ENCODE measurements around the gene HCST.

HCST gene

GRCh38 chr19:35928507-35928906, 26.2 kb downstream of the HCST start:
- peak in 1 of 2 donors; percentile 54 for DNase-seq (ENCODE audit: low spot score in 2 of 2)
- peak; percentile 45 for ATAC-seq (ENCODE audit: low read depth)
- Mint-ChIP-seq H3K4me1 (peaks cover 28% of the 10 kb centered on the region), H3K27me3 (no peaks in the 10 kb centered on the region), H3K36me3 (no peaks in the 10 kb centered on the region), H3K27ac (peak overlapping the region; percentile 85), H3K9me3 (peaks cover 4% of the 10 kb centered on the region), H3K4me3 (peak overlapping the region; percentile 9)

GRCh38 chr19:35929876-35930275, 27.5 kb downstream of the HCST start:
- Mint-ChIP-seq H3K9me3 (peaks cover 4% of the 10 kb centered on the region), H3K4me1 (peaks cover 28% of the 10 kb centered on the region), H3K27ac (peak overlapping the region; percentile 86), H3K36me3 (no peaks in the 10 kb centered on the region), H3K27me3 (no peaks in the 10 kb centered on the region), H3K4me3 (peak overlapping the region; percentile 61)
- ATAC-seq (ENCODE audit: low read depth) (no peak), DNase-seq (ENCODE audit: low spot score in 2 of 2) (no peak)

GRCh38 chr19:35931161-35931873, 29.0 kb downstream of the HCST start:
- no peaks in the 10 kb centered on the region for H3K36me3 Mint-ChIP-seq
- H3K9me3 Mint-ChIP-seq = peaks cover 4% of the 10 kb centered on the region
- peaks cover 4% of the 10 kb centered on the region for H3K27me3 Mint-ChIP-seq
- H3K4me1 Mint-ChIP-seq = peaks cover 32% of the 10 kb centered on the region
- peak; percentile 84 for ATAC-seq (ENCODE audit: low read depth)
- H3K4me3 Mint-ChIP-seq = peak overlapping the region; percentile 75
- peak; percentile 94 to 99 for DNase-seq (ENCODE audit: low spot score in 2 of 2)
- H3K27ac Mint-ChIP-seq = peak overlapping the region; percentile 88

- DNase-seq (ENCODE audit: low spot score in 2 of 2) (no peak), ATAC-seq (ENCODE audit: low read depth) (peak; percentile 0)
- Mint-ChIP-seq H3K4me1 (peaks cover 29% of the 10 kb centered on the region), H3K9me3 (peaks cover 4% of the 10 kb centered on the region), H3K36me3 (no peaks in the 10 kb centered on the region), H3K27ac (peak overlapping the region; percentile 88), H3K27me3 (peaks cover 4% of the 10 kb centered on the region), H3K4me3 (peak overlapping the region; percentile 75)
Observed at GRCh38 chr19:35931874-35932202, 29.5 kb downstream of the HCST start.

- no peak overlapping the region for H3K4me3 Mint-ChIP-seq
- H3K9me3 Mint-ChIP-seq = peaks cover 4% of the 10 kb centered on the region
- peaks cover 25% of the 10 kb centered on the region for H3K4me1 Mint-ChIP-seq
- ATAC-seq (ENCODE audit: low read depth) (no peak), DNase-seq (ENCODE audit: low spot score in 2 of 2) (no peak)
- H3K36me3 Mint-ChIP-seq = no peaks in the 10 kb centered on the region
- peaks cover 4% of the 10 kb centered on the region for H3K27me3 Mint-ChIP-seq
- peak overlapping the region; percentile 88 for H3K27ac Mint-ChIP-seq
Observed at GRCh38 chr19:35932291-35932936, 30.1 kb downstream of the HCST start.

GRCh38 chr19:35935911-35936737, 33.8 kb downstream of the HCST start, which contains the start of gene LRFN3:
Gene LRFN3, plus strand, starts transcription at chr19:35936374. Its CDS starts 3,052 bp downstream, at chr19:35939426.
- H3K27ac Mint-ChIP-seq = no peak within 1 kb of the TSS
- no peaks in the 10 kb centered on the region for H3K9me3 Mint-ChIP-seq
- H3K4me1 Mint-ChIP-seq = peaks cover 25% of the 10 kb centered on the region
- DNase-seq (ENCODE audit: low spot score in 2 of 2) = peak in 1 of 2 donors; percentile 24
- H3K4me3 Mint-ChIP-seq = peak within 1 kb of the TSS; percentile 87
- peaks cover 4% of the 10 kb centered on the region for H3K36me3 Mint-ChIP-seq
- H3K27me3 Mint-ChIP-seq = peaks cover 16% of the 10 kb centered on the region
- ATAC-seq (ENCODE audit: low read depth) = no peak

- H3K27me3 Mint-ChIP-seq = peaks cover 16% of the 10 kb centered on the region
- H3K4me1 Mint-ChIP-seq = peaks cover 22% of the 10 kb centered on the region
- H3K27ac Mint-ChIP-seq = no peak overlapping the region
- no peak for ATAC-seq (ENCODE audit: low read depth)
- H3K9me3 Mint-ChIP-seq = no peaks in the 10 kb centered on the region
- peak overlapping the region; percentile 72 for H3K4me3 Mint-ChIP-seq
- no peak for DNase-seq (ENCODE audit: low spot score in 2 of 2)
- peaks cover 6% of the 10 kb centered on the region for H3K36me3 Mint-ChIP-seq
Observed at GRCh38 chr19:35936738-35937268, 34.5 kb downstream of the HCST start.

- peak overlapping the region; percentile 43 for H3K27ac Mint-ChIP-seq
- DNase-seq (ENCODE audit: low spot score in 2 of 2) (no peak), ATAC-seq (ENCODE audit: low read depth) (peak; percentile 32)
- peaks cover 6% of the 10 kb centered on the region for H3K36me3 Mint-ChIP-seq
- peak overlapping the region; percentile 70 for H3K4me3 Mint-ChIP-seq
- H3K27me3 Mint-ChIP-seq = peaks cover 16% of the 10 kb centered on the region
- H3K4me1 Mint-ChIP-seq = peaks cover 19% of the 10 kb centered on the region
- no peaks in the 10 kb centered on the region for H3K9me3 Mint-ChIP-seq
Observed at GRCh38 chr19:35937345-35938281, 35.3 kb downstream of the HCST start.

- Mint-ChIP-seq H3K9me3 (no peaks in the 10 kb centered on the region), H3K4me1 (peaks cover 19% of the 10 kb centered on the region), H3K4me3 (peak overlapping the region; percentile 70), H3K36me3 (peaks cover 10% of the 10 kb centered on the region), H3K27ac (peak overlapping the region; percentile 43), H3K27me3 (peaks cover 16% of the 10 kb centered on the region)
- DNase-seq (ENCODE audit: low spot score in 2 of 2) (no peak), ATAC-seq (ENCODE audit: low read depth) (no peak)
Observed at GRCh38 chr19:35938282-35939224, 36.2 kb downstream of the HCST start.

GRCh38 chr19:35939307-35940077, 37.2 kb downstream of the HCST start:
- Mint-ChIP-seq H3K4me1 (peaks cover 19% of the 10 kb centered on the region), H3K4me3 (no peak overlapping the region), H3K36me3 (peaks cover 10% of the 10 kb centered on the region), H3K27me3 (peaks cover 16% of the 10 kb centered on the region), H3K27ac (no peak overlapping the region), H3K9me3 (no peaks in the 10 kb centered on the region)
- DNase-seq (ENCODE audit: low spot score in 2 of 2) (no peak), ATAC-seq (ENCODE audit: low read depth) (no peak)

- DNase-seq (ENCODE audit: low spot score in 2 of 2) (no peak), ATAC-seq (ENCODE audit: low read depth) (no peak)
- peaks cover 16% of the 10 kb centered on the region for H3K27me3 Mint-ChIP-seq
- peaks cover 10% of the 10 kb centered on the region for H3K36me3 Mint-ChIP-seq
- no peaks in the 10 kb centered on the region for H3K9me3 Mint-ChIP-seq
- H3K4me1 Mint-ChIP-seq = peaks cover 19% of the 10 kb centered on the region
- no peak overlapping the region for H3K4me3 Mint-ChIP-seq
- no peak overlapping the region for H3K27ac Mint-ChIP-seq
Observed at GRCh38 chr19:35940078-35940775, 37.9 kb downstream of the HCST start.
